Neural cell (in vitro differentiated cells): ENCODE measurements around the gene NFE2L2.

Experiments
- CTCF ChIP-seq: fragments of 450-650 bp; IDR thresholded peaks from 2 replicates; pipeline ENCODE4 v1.5.1; 2014; ENCODE audit warnings: antibody characterized with exemption, mild to moderate bottlenecking, moderate library complexity; ENCODE audit not compliant: poor library complexity, severe bottlenecking
- EP300 ChIP-seq: fragments of 450-650 bp; conservative IDR thresholded peaks from 2 replicates; pipeline ENCODE4 v1.6.1; 2014; ENCODE audit warnings: antibody characterized with exemption, mild to moderate bottlenecking, moderate library complexity; ENCODE audit not compliant: poor library complexity, severe bottlenecking
- EZH2 ChIP-seq: fragments of 200-600, 300-800 bp; shearing (Covaris generic), sonication (generic); IDR thresholded peaks from 2 replicates; pipeline ENCODE4 v1.6.1; 2014; ENCODE audit warnings: antibody characterized with exemption, low read length, borderline replicate concordance, mild to moderate bottlenecking; ENCODE audit not compliant: insufficient read depth, poor library complexity, severe bottlenecking
- POLR2AphosphoS5 ChIP-seq: IDR thresholded peaks from 2 replicates; pipeline ENCODE4 v1.6.1; 2012
- RAD21 ChIP-seq: fragments of 450-650 bp; conservative IDR thresholded peaks from 2 replicates; pipeline ENCODE4 v1.6.1; 2014; ENCODE audit warnings: antibody characterized with exemption, mild to moderate bottlenecking, moderate library complexity
- REST ChIP-seq: IDR thresholded peaks from 2 replicates; pipeline ENCODE4 v1.6.1; 2012; ENCODE audit warnings: borderline replicate concordance
- SMC3 ChIP-seq: fragments of 450-650 bp; conservative IDR thresholded peaks from 2 replicates; pipeline ENCODE4 v1.6.1; 2014; ENCODE audit warnings: antibody characterized with exemption, mild to moderate bottlenecking, moderate library complexity; ENCODE audit not compliant: poor library complexity
- TAF1 ChIP-seq: IDR thresholded peaks from 2 replicates; pipeline ENCODE4 v1.6.1; 2012; ENCODE audit warnings: low read depth

- TF ChIP-seq CTCF (no peak), REST (no peak), EZH2 (no peak), POLR2AphosphoS5 (no peak), EP300 (no peak), SMC3 (no peak), TAF1 (no peak), RAD21 (no peak)
Measured at GRCh38 chr2:177291701-177292100, 27.2 kb upstream of the NFE2L2 start.
